Measurements from ENCODE around the gene FOSL2. TPM values are rescaled to one million over a fixed set of nuclear protein-coding genes. Genes with fewer than 3 reads are reported as not detected.
"Not testable (repeated sequence)": the region's sequence is repeated elsewhere in the genome, so short reads cannot be mapped to it uniquely, and the experiment has no call there.

Gene FOSL2
- total RNA-seq, 4 donors from 2014 or later, result 298 to 370 (median 337) TPM

DNA sequence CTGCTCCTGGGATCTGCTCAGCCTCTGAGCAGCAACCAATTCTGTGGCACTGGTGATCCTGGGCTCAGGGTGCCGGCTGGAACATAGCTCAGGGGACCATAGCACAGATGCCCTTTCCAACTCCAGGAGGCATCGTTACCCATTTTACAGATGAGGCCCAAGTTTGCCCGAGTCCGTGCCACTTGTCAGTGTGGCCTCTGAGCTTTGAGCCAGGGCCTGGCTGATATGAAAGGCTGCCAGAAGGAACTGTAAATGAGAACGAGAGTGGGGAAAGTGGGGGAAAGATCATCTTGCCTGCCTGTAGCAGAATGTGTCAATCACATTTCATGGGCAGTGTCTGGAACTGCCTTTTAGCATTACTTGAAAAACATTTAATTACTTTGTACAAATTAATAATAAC lies 23.3 kb upstream of the FOSL2 start:
- WGBS, result 75% methylated on average over 5 of the region's 5 CpGs
- Histone ChIP-seq H3K27ac (no peak overlapping the region), H3K27me3 (no peaks in the 10 kb centered on the region), H3K4me1 (peaks cover 24% of the 10 kb centered on the region), H3K4me3 (no peak overlapping the region), H3K9me3 (no peaks in the 10 kb centered on the region), H3K36me3 (no peaks in the 10 kb centered on the region)
- no peak for TF ChIP-seq POLR2A (IDR thresholded peaks at IDR 0.05)
- no peak for TF ChIP-seq EP300 (IDR thresholded peaks at IDR 0.05)
- TF ChIP-seq POLR2AphosphoS5 (IDR thresholded peaks at IDR 0.05), result no peak
- TF ChIP-seq, protein P1, sequence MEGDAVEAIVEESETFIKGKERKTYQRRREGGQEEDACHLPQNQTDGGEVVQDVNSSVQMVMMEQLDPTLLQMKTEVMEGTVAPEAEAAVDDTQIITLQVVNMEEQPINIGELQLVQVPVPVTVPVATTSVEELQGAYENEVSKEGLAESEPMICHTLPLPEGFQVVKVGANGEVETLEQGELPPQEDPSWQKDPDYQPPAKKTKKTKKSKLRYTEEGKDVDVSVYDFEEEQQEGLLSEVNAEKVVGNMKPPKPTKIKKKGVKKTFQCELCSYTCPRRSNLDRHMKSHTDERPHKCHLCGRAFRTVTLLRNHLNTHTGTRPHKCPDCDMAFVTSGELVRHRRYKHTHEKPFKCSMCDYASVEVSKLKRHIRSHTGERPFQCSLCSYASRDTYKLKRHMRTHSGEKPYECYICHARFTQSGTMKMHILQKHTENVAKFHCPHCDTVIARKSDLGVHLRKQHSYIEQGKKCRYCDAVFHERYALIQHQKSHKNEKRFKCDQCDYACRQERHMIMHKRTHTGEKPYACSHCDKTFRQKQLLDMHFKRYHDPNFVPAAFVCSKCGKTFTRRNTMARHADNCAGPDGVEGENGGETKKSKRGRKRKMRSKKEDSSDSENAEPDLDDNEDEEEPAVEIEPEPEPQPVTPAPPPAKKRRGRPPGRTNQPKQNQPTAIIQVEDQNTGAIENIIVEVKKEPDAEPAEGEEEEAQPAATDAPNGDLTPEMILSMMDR (IDR thresholded peaks at IDR 0.05), result no peak
- DNase-seq (ENCODE audit: low spot score in 2 of 2), result no peak

DNA sequence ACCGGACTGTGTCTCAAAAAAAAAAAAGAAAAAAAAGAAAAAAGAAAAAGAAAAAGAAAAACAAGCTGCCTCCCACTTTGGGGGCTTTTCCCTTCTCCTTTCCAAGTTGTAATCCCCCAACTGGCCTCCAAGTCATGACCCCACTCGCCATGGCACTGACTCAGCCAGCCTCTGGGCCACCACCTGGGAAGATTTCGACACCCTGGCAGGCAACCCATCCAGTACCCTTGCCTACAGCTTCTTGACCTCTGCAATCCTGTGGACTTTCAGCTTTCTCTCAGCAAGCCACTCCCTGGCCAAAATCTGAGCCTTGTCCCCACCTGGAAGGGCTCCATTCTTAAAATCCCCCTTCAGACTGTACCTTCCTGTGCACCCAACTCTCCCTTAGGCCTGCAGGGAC lies 22.3 kb upstream of the FOSL2 start:
- H3K9me3 ChIP-seq, result no peaks in the 10 kb centered on the region
- no peak for DNase-seq (ENCODE audit: low spot score in 2 of 2)
- no peaks in the 10 kb centered on the region for H3K36me3 ChIP-seq
- no peak overlapping the region for H3K27ac ChIP-seq
- H3K4me3 ChIP-seq, result no peak overlapping the region
- no peaks in the 10 kb centered on the region for H3K27me3 ChIP-seq
- peaks cover 18% of the 10 kb centered on the region for H3K4me1 ChIP-seq
- WGBS, result 92% methylated on average over 3 of the region's 3 CpGs
- TF ChIP-seq, protein P1 (IDR thresholded peaks at IDR 0.05), result no peak
- no peak for TF ChIP-seq POLR2AphosphoS5 (IDR thresholded peaks at IDR 0.05)

DNA sequence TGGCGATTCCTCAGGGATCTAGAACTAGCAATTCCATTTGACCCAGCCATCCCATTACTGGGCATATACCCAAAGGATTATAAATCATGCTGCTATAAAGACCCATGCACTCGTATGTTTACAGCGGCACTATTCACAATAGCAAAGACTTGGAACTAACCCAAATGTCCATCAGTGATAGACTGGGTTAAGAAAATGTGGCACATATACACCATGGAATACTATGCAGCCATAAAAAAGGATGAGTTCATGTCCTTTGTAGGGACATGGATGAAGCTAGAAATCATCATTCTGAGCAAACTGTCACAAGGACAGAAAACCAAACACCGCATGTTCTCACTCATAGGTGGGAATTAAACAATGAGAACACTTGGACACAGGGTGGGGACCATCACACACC lies 20.9 kb upstream of the FOSL2 start:
- not testable (repeated sequence) for H3K9me3 ChIP-seq; H3K27me3 ChIP-seq; DNase-seq (ENCODE audit: low spot score in 2 of 2); H3K36me3 ChIP-seq; H3K27ac ChIP-seq; H3K4me3 ChIP-seq; H3K4me1 ChIP-seq
- 94% methylated on average over 4 of the region's 4 CpGs for WGBS

DNA sequence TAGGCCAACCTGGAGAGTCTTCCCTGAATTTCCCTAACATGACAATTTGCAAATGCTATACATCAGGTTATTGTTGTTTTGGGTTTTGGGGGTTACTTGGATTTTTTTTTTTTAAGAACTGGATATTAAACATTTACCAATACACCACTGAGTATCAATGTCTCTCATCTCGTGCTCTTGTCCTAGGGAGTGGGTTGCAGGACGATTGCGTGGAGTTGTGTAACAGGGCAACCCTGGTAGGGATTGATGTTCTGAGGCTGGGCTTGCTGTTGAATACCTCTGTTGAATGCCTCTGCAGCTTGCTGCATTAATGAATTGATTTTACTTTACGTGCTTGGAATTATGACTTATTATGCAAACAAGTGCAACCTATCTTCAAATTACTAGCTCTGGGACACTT lies 18.8 kb upstream of the FOSL2 start:
- Histone ChIP-seq H3K27ac (no peak overlapping the region), H3K9me3 (no peaks in the 10 kb centered on the region), H3K36me3 (no peaks in the 10 kb centered on the region), H3K4me1 (peaks cover 26% of the 10 kb centered on the region), H3K27me3 (no peaks in the 10 kb centered on the region), H3K4me3 (no peak overlapping the region)
- no peak for DNase-seq (ENCODE audit: low spot score in 2 of 2)
- TF ChIP-seq POLR2A (IDR thresholded peaks at IDR 0.05), result no peak
- no peak for TF ChIP-seq EP300 (IDR thresholded peaks at IDR 0.05)
- TF ChIP-seq POLR2AphosphoS5 (IDR thresholded peaks at IDR 0.05), result no peak
- TF ChIP-seq, protein P1 (IDR thresholded peaks at IDR 0.05), result no peak
- WGBS, result 74% methylated on average over 4 of the region's 4 CpGs

DNA sequence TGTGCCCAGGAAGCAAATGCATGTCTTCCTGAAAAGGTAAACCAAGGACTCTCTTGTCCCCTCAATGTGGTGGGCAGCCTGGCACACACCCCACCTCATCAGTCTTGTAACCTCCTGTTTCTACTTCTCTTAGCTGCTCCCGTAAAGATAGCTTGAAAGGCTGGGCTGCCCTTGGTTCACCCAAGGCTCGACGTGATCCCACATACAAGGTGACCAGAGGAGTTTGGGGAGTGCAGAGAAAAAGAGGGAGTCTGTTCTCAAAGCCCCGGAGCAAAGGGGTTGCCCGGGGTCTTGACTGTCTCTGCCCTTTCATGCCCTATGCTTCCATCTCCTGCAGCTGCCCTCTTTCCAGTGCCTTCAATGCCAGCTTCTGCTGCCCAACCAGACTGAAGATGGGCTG lies 18.3 kb upstream of the FOSL2 start:
- Histone ChIP-seq H3K27me3 (no peaks in the 10 kb centered on the region), H3K36me3 (no peaks in the 10 kb centered on the region), H3K4me3 (no peak overlapping the region), H3K9me3 (no peaks in the 10 kb centered on the region), H3K4me1 (peaks cover 31% of the 10 kb centered on the region), H3K27ac (no peak overlapping the region)
- no peak for DNase-seq (ENCODE audit: low spot score in 2 of 2)
- WGBS, result 89% methylated on average over 5 of the region's 5 CpGs
- TF ChIP-seq EP300 (IDR thresholded peaks at IDR 0.05), result no peak
- TF ChIP-seq, protein P1 (IDR thresholded peaks at IDR 0.05), result no peak
- TF ChIP-seq POLR2AphosphoS5 (IDR thresholded peaks at IDR 0.05), result no peak
- TF ChIP-seq POLR2A (IDR thresholded peaks at IDR 0.05), result no peak

DNA sequence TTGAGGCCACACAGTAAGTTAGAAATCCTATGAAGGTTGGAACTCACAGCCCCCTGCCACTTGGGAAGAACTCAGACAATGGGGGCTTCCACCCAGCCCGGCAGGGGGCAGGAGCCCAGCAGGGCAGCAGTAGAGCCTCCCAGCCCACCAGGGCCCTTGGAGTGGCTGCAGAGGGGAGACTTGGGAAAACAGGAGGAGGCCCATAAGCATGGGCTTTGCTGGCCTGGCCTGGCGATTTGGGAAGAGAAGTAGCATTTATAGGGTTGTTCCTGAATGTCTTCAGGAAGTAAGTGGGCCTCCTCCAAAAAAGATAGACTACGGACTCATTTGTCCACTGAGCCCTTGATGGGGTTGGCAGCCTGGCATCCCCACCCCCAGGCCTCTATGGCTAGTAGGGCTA lies 17.4 kb upstream of the FOSL2 start:
- Histone ChIP-seq H3K36me3 (no peaks in the 10 kb centered on the region), H3K9me3 (no peaks in the 10 kb centered on the region), H3K27ac (no peak overlapping the region), H3K27me3 (no peaks in the 10 kb centered on the region), H3K4me3 (no peak overlapping the region), H3K4me1 (peaks cover 40% of the 10 kb centered on the region)
- TF ChIP-seq POLR2AphosphoS5 (IDR thresholded peaks at IDR 0.05), result no peak
- TF ChIP-seq, protein P1 (IDR thresholded peaks at IDR 0.05), result no peak
- TF ChIP-seq EP300 (IDR thresholded peaks at IDR 0.05), result no peak
- no peak for TF ChIP-seq POLR2A (IDR thresholded peaks at IDR 0.05)
- DNase-seq (ENCODE audit: low spot score in 2 of 2), result no peak
- WGBS, result 97% methylated on average over 3 of the region's 3 CpGs
